GM18858 (cell line): ENCODE data around the gene TRMT1.
"Not testable (repeated sequence)": the region's sequence is repeated elsewhere in the genome, so short reads cannot be mapped to it uniquely, and the experiment has no call there.

Source experiments
- ATAC-seq: cut with Tn5 transposase; IDR thresholded peaks from one replicate; pipeline ENCODE4 v1.9.1; 2021; ENCODE audit not compliant: unreplicated experiment

TRMT1 gene

GRCh38 chr19:13150931-13151604 lies 34.5 kb upstream of the TRMT1 start:
- ATAC-seq: no peak

- ATAC-seq: peak; percentile 25
These were observed 33.8 kb upstream of the TRMT1 start, which contains the start of the genes IER2 and STX10 for GRCh38 chr19:13150187-13150930. Gene IER2, plus strand, starts transcription at chr19:13150411. Its CDS starts 2,776 bp downstream, at chr19:13153187. Gene STX10, minus strand, starts transcription at chr19:13150375. Its CDS starts 202 bp downstream, at chr19:13150173.

- ATAC-seq: no peak
These were observed 33.2 kb upstream of the TRMT1 start for GRCh38 chr19:13149628-13150186.

GRCh38 chr19:13149173-13149627 lies 32.7 kb upstream of the TRMT1 start:
- not testable (repeated sequence) for ATAC-seq

GRCh38 chr19:13146763-13147563 lies 30.4 kb upstream of the TRMT1 start:
- ATAC-seq: no peak

- no peak for ATAC-seq
These were observed 23.2 kb upstream of the TRMT1 start for GRCh38 chr19:13139633-13140311.

- ATAC-seq: no peak
These were observed 22.3 kb upstream of the TRMT1 start for GRCh38 chr19:13138916-13139198.

- ATAC-seq: no peak
These were observed 21.8 kb upstream of the TRMT1 start for GRCh38 chr19:13138171-13138915.

- ATAC-seq: no peak
These were observed 20.8 kb upstream of the TRMT1 start for GRCh38 chr19:13137290-13137794.

GRCh38 chr19:13135068-13136062 lies 18.8 kb upstream of the TRMT1 start:
- ATAC-seq: no peak

GRCh38 chr19:13134626-13135025 lies 18.1 kb upstream of the TRMT1 start:
- no peak for ATAC-seq

- no peak for ATAC-seq
These were observed 16.8 kb upstream of the TRMT1 start for GRCh38 chr19:13133241-13133870.

- ATAC-seq: no peak
These were observed 16.1 kb upstream of the TRMT1 start for GRCh38 chr19:13132471-13133180.

- no peak for ATAC-seq
These were observed 14.4 kb upstream of the TRMT1 start for GRCh38 chr19:13130886-13131490.

- no peak for ATAC-seq
These were observed 12.8 kb upstream of the TRMT1 start for GRCh38 chr19:13129384-13129783.

- no peak for ATAC-seq
These were observed 12.0 kb upstream of the TRMT1 start for GRCh38 chr19:13128583-13128982.
